Endodermal cell (in vitro differentiated cells): ENCODE data around the gene AGAP2. TPM values are rescaled to one million over a fixed set of nuclear protein-coding genes. Genes with fewer than 3 reads are reported as not detected.
"Not testable (repeated sequence)": the region's sequence is repeated elsewhere in the genome, so short reads cannot be mapped to it uniquely, and the experiment has no call there.

ENCODE experiments used
- DNase-seq: peaks from one replicate; pipeline ENCODE4 v3.0.0-alpha.2; 2017
- H3K27ac ChIP-seq: 2 replicates; pipeline ENCODE4 v1.5.1; 2013; ENCODE audit warnings: mild to moderate bottlenecking, low read depth, low read length, moderate library complexity
- H3K27me3 ChIP-seq: 2 replicates; pipeline ENCODE4 v1.6.1; 2013; ENCODE audit warnings: mild to moderate bottlenecking, low read length, moderate library complexity; ENCODE audit not compliant: insufficient read depth, control insufficient read depth, poor library complexity, severe bottlenecking
- H3K36me3 ChIP-seq: 2 replicates; pipeline ENCODE4 v1.7.0; 2013; ENCODE audit warnings: mild to moderate bottlenecking, low read length, moderate library complexity; ENCODE audit not compliant: control insufficient read depth, insufficient read depth
- H3K4me1 ChIP-seq: one replicate; pipeline ENCODE4 v1.7.0; 2013; ENCODE audit warnings: low read length; ENCODE audit not compliant: control insufficient read depth, insufficient read depth
- H3K4me3 ChIP-seq: 2 replicates; pipeline ENCODE4 v1.5.1; 2013; ENCODE audit warnings: mild to moderate bottlenecking, low read length, moderate library complexity
- H3K9ac ChIP-seq: 2 replicates; pipeline ENCODE4 v1.6.1; 2013; ENCODE audit warnings: mild to moderate bottlenecking, low read length, moderate library complexity; ENCODE audit not compliant: poor library complexity, severe bottlenecking; ENCODE audit errors: extremely low read depth
- H3K9me3 ChIP-seq: 2 replicates; pipeline ENCODE4 v1.6.1; 2013; ENCODE audit warnings: mild to moderate bottlenecking, low read length, moderate library complexity; ENCODE audit not compliant: control insufficient read depth
- H3K27ac Mint-ChIP-seq: 2 replicates; pipeline ENCODE4 v1.8.0; 2020; ENCODE audit warnings: mixed read lengths
- H3K27me3 Mint-ChIP-seq: 2 replicates; pipeline ENCODE4 v1.8.0; 2021; ENCODE audit warnings: mild to moderate bottlenecking, mixed read lengths; ENCODE audit not compliant: insufficient read depth
- H3K36me3 Mint-ChIP-seq: 2 replicates; pipeline ENCODE4 v1.8.0; 2020; ENCODE audit warnings: low read depth, mixed read lengths
- H3K4me1 Mint-ChIP-seq: 2 replicates; pipeline ENCODE4 v1.8.0; 2020; ENCODE audit warnings: mixed read lengths
- H3K4me3 Mint-ChIP-seq: 2 replicates; pipeline ENCODE4 v1.8.0; 2020; ENCODE audit warnings: mild to moderate bottlenecking, moderate library complexity, mixed read lengths
- H3K9me3 Mint-ChIP-seq: 2 replicates; pipeline ENCODE4 v1.8.0; 2020; ENCODE audit warnings: mild to moderate bottlenecking, mixed read lengths
- WGBS, 2 experiments: methylation state at CpG; one replicate each; pipeline versions ENCODE4 v1.1.5 to v1.1.7; 2013; ENCODE audit warnings: missing lambda C conversion rate in 2 of 2, mixed read lengths in 1 of 2; ENCODE audit not compliant: insufficient coverage in 1 of 2, insufficient read length in 1 of 2; 5-methylcytosine and 5-hydroxymethylcytosine counted together
- total RNA-seq, 2 donors: library from RNA; stranded (reverse); fragmentation: NEBNext Ultra II Directional in 1 of 2; extraction: Animal tissue kit (Norgen Biotek cat#: 25700) in 1 of 2; gene quantifications; 2 replicates in 1 of 2; 3 replicates in 1 of 2; pipeline ENCODE4 v1.2.1, GENCODE V29; 2021
- TF ChIP-seq, protein P1 (sequence below): fragments of 200-600 bp; sonication (generic); conservative IDR thresholded peaks from 2 replicates; pipeline ENCODE4 v1.5.0; 2021; ENCODE audit warnings: antibody characterized with exemption, mild to moderate bottlenecking

Gene AGAP2
- total RNA-seq, 2 donors from 2014 or later, result 0.44 TPM; not detected in 1

GRCh38 chr12:57724003-57724935 lies 14.3 kb downstream of the AGAP2 start:
- peaks cover 4% of the 10 kb centered on the region for H3K4me1 Mint-ChIP-seq
- Histone ChIP-seq H3K27ac (no peak overlapping the region), H3K4me3 (no peak overlapping the region), H3K9me3 (no peaks in the 10 kb centered on the region), H3K9ac (no peak overlapping the region), H3K36me3 (peaks cover 13% of the 10 kb centered on the region), H3K4me1 (no peaks in the 10 kb centered on the region), H3K27me3 (peaks cover 66% of the 10 kb centered on the region)
- DNase-seq, result peak; percentile 44
- peaks cover 25% of the 10 kb centered on the region for H3K36me3 Mint-ChIP-seq
- H3K27ac Mint-ChIP-seq, result no peak overlapping the region
- peaks cover 66% of the 10 kb centered on the region for H3K27me3 Mint-ChIP-seq
- WGBS, 2 experiments, result 85 to 96% methylated on average over 11 to 12 of the region's 12 CpGs
- peaks cover 2% of the 10 kb centered on the region for H3K9me3 Mint-ChIP-seq
- H3K4me3 Mint-ChIP-seq, result no peak overlapping the region
- TF ChIP-seq, protein P1, sequence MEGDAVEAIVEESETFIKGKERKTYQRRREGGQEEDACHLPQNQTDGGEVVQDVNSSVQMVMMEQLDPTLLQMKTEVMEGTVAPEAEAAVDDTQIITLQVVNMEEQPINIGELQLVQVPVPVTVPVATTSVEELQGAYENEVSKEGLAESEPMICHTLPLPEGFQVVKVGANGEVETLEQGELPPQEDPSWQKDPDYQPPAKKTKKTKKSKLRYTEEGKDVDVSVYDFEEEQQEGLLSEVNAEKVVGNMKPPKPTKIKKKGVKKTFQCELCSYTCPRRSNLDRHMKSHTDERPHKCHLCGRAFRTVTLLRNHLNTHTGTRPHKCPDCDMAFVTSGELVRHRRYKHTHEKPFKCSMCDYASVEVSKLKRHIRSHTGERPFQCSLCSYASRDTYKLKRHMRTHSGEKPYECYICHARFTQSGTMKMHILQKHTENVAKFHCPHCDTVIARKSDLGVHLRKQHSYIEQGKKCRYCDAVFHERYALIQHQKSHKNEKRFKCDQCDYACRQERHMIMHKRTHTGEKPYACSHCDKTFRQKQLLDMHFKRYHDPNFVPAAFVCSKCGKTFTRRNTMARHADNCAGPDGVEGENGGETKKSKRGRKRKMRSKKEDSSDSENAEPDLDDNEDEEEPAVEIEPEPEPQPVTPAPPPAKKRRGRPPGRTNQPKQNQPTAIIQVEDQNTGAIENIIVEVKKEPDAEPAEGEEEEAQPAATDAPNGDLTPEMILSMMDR, result no peak

DNA sequence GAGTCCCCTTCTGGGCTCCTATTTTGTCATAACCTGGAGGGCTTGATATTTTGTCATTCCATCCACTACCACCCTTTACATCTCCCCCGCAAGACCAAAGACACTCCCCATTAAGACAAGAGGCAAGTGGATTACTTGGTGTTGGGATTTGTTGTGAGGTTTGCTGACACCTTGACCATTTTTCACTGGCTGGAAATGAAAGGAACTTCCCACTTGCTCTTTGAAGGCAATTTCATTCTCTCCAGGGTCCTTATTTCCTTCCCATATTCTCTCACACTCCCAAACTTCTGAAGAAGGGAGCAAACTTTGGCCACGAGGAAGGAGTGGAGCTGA lies 14.9 kb downstream of the AGAP2 start:
- DNase-seq, result no peak
- no peak overlapping the region for H3K9ac ChIP-seq
- peaks cover 59% of the 10 kb centered on the region for H3K27me3 Mint-ChIP-seq
- H3K27ac ChIP-seq, result no peak overlapping the region
- TF ChIP-seq, protein P1, result no peak
- peaks cover 2% of the 10 kb centered on the region for H3K9me3 Mint-ChIP-seq
- H3K4me1 ChIP-seq, result no peaks in the 10 kb centered on the region
- H3K27ac Mint-ChIP-seq, result no peak overlapping the region
- no peak overlapping the region for H3K4me3 Mint-ChIP-seq
- H3K4me3 ChIP-seq, result no peak overlapping the region
- H3K36me3 ChIP-seq, result peaks cover 18% of the 10 kb centered on the region
- 75% methylated on average over 1 of the region's 2 CpGs; no CpG with 5 or more reads in 1 of the 2 experiments for WGBS, 2 experiments
- peaks cover 4% of the 10 kb centered on the region for H3K4me1 Mint-ChIP-seq
- H3K27me3 ChIP-seq, result peaks cover 59% of the 10 kb centered on the region
- H3K36me3 Mint-ChIP-seq, result peaks cover 31% of the 10 kb centered on the region
- H3K9me3 ChIP-seq, result no peaks in the 10 kb centered on the region

GRCh38 chr12:57722716-57723629 lies 15.6 kb downstream of the AGAP2 start:
- H3K4me1 ChIP-seq, result no peaks in the 10 kb centered on the region
- peaks cover 36% of the 10 kb centered on the region for H3K36me3 Mint-ChIP-seq
- no peak overlapping the region for H3K4me3 Mint-ChIP-seq
- no peak overlapping the region for H3K4me3 ChIP-seq
- H3K27me3 ChIP-seq, result peaks cover 53% of the 10 kb centered on the region
- TF ChIP-seq, protein P1, result no peak
- peak; percentile 41 for DNase-seq
- peaks cover 4% of the 10 kb centered on the region for H3K4me1 Mint-ChIP-seq
- no peaks in the 10 kb centered on the region for H3K9me3 ChIP-seq
- H3K9me3 Mint-ChIP-seq, result peaks cover 2% of the 10 kb centered on the region
- no peak overlapping the region for H3K27ac ChIP-seq
- peaks cover 53% of the 10 kb centered on the region for H3K27me3 Mint-ChIP-seq
- no peak overlapping the region for H3K9ac ChIP-seq
- H3K27ac Mint-ChIP-seq, result no peak overlapping the region
- H3K36me3 ChIP-seq, result peaks cover 21% of the 10 kb centered on the region
- WGBS, 2 experiments, result 77 to 89% methylated on average over 5 to 11 of the region's 11 CpGs

GRCh38 chr12:57721846-57722608 lies 16.5 kb downstream of the AGAP2 start:
- H3K27me3 ChIP-seq, result peaks cover 44% of the 10 kb centered on the region
- H3K27ac Mint-ChIP-seq, H3K9ac ChIP-seq, H3K9me3 Mint-ChIP-seq, H3K4me3 ChIP-seq, H3K9me3 ChIP-seq, H3K4me1 ChIP-seq, H3K4me1 Mint-ChIP-seq, H3K27ac ChIP-seq, H3K4me3 Mint-ChIP-seq, DNase-seq: not testable (repeated sequence)
- Mint-ChIP-seq H3K27me3 (peaks cover 43% of the 10 kb centered on the region), H3K36me3 (peaks cover 42% of the 10 kb centered on the region)
- WGBS, 2 experiments, result 93 to 95% methylated on average over 7 to 16 of the region's 16 CpGs
- H3K36me3 ChIP-seq, result peaks cover 24% of the 10 kb centered on the region
